GM18508 (cell line): ENCODE results near the gene SERPINI1.
"Not testable (repeated sequence)": the region's sequence is repeated elsewhere in the genome, so short reads cannot be mapped to it uniquely, and the experiment has no call there.

Experiments used
- ATAC-seq: cut with Tn5 transposase; IDR thresholded peaks from one replicate; pipeline ENCODE4 v1.9.1; 2021; ENCODE audit warnings: moderate number of reproducible peaks; ENCODE audit not compliant: insufficient read depth, unreplicated experiment

The SERPINI1 gene

GRCh38 chr3:167783781-167784180 is 48.3 kb downstream of the SERPINI1 start:
- ATAC-seq: no peak

DNA sequence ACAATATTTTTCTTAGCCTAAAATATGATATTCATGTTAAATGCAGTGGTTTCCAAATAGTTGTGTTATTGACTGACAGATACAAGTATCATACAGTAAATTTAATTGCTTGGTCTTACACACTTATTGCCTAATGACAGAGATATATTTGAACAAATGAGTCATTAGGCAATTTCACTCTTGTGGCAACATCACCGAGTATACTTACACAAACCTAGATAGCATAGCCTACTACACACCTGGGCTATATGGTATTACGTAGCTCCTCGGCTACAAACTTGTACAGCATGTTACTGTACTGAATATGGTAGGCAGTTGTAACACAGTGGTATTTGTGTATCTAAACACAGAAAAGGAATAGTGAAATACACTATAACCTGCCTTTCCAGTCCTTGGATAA is 50.3 kb downstream of the SERPINI1 start:
- ATAC-seq: no peak

GRCh38 chr3:167787440-167787839 is 51.9 kb downstream of the SERPINI1 start:
- ATAC-seq: no peak

DNA sequence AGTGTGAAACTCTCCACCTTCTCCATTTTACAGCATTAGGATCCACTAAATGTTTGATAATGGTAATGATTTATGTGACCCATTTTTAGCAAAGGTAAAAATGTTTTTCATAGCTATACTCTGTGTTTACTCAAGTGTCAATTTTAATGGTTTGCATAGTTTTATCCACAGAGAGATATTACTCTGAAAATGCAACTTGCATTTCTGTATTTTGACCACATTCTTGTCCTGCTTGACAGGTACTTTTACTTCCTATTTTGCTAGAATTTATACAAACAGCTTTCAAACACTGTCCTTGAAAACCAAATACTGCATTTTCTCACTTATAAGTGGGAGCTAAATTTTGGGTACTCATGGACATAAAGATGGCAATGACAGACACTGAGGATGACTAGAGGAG is 62.9 kb downstream of the SERPINI1 start:
- peak; percentile 55 for ATAC-seq

- no peak for ATAC-seq
Observed at GRCh38 chr3:167808910-167809309, 73.4 kb downstream of the SERPINI1 start.

DNA sequence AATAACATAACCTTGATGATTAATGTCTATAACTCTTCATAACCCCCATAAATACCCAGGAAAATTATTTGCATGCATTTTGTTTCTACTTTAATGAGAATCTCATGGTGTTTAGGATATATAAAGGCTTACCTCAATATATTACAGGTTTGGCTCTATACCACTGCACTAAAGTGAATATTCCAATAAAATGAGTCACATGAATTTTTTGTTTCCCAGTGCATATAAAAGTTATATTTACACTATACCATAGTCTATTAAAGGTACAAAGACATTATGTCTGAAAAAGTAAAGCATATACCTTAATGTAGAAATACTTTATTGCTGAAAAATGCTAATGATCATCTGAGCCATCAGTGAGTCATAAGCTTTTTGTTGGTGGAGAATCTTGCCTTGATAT is 74.7 kb downstream of the SERPINI1 start:
- no peak for ATAC-seq

- ATAC-seq: no peak
Observed at GRCh38 chr3:167811031-167811430, 75.5 kb downstream of the SERPINI1 start.

GRCh38 chr3:167813169-167814123 is 77.9 kb downstream of the SERPINI1 start:
- no peak for ATAC-seq

GRCh38 chr3:167814441-167814951 is 79.0 kb downstream of the SERPINI1 start:
- ATAC-seq: no peak

GRCh38 chr3:167816953-167817352 is 81.4 kb downstream of the SERPINI1 start:
- ATAC-seq: no peak

GRCh38 chr3:167820102-167820865 is 84.8 kb downstream of the SERPINI1 start:
- no peak for ATAC-seq

GRCh38 chr3:167821248-167821805 is 85.8 kb downstream of the SERPINI1 start:
- no peak for ATAC-seq

GRCh38 chr3:167823738-167824137 is 88.2 kb downstream of the SERPINI1 start:
- no peak for ATAC-seq

- not testable (repeated sequence) for ATAC-seq
Observed at GRCh38 chr3:167827588-167827987, 92.1 kb downstream of the SERPINI1 start.

GRCh38 chr3:167829071-167829470 is 93.5 kb downstream of the SERPINI1 start:
- ATAC-seq: no peak

- no peak for ATAC-seq
Observed at GRCh38 chr3:167830007-167830406, 94.5 kb downstream of the SERPINI1 start.

DNA sequence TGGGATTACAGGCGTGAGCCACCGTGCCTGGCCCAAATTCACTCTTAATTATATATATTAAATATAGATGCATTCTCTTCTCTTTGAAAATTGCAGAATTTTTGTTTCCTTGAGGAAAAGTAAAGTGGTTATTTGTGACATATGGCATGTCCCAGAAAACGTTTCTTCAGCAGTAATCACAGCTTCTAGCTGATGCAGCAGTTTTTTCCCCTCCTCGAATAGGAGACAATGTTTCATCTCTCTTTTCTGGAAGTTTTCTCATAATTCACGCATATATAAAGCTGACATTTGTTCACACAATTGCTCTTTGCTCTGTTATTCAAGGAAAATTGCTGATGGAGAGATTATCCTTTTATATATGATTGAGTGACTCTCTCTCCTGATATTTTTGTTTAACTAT is 99.8 kb downstream of the SERPINI1 start:
- no peak for ATAC-seq

DNA sequence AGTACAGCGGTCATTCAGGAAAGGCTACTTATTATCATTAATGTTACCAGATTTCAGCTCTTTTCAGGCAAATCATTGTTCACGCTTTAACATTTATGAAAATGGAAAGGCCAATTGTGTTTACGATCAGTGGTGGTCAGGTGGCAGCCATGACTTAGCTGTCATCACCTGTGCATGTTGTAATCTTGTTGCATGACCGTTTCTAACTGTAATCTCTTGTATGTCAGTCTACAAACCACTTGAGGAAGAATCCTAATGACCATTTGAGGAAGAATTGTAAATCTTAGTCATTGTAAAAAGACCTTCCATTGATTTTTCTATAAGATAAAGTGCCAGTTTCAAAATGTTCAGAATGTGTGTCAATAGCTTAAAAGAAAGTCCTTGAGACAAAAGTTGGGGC is 100.4 kb downstream of the SERPINI1 start:
- ATAC-seq: no peak

DNA sequence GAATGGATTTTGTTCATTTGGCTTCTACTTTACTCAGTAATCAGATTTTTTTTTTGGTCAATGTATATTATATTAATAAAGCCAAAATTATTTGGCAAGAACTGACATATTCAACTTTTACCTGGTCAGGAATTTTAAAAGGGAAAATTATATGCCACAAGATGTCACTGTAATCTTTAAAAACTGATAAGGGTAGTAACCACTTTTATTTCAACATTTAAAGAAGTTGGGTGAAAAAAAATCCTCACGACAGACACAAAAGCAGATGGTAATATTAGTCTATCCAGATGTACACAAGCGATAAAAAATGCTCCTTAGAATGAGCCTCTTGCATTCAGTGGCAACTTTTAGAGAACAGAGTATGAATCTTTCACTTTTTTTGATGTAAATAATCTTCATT is 101.9 kb downstream of the SERPINI1 start:
- ATAC-seq: no peak

DNA sequence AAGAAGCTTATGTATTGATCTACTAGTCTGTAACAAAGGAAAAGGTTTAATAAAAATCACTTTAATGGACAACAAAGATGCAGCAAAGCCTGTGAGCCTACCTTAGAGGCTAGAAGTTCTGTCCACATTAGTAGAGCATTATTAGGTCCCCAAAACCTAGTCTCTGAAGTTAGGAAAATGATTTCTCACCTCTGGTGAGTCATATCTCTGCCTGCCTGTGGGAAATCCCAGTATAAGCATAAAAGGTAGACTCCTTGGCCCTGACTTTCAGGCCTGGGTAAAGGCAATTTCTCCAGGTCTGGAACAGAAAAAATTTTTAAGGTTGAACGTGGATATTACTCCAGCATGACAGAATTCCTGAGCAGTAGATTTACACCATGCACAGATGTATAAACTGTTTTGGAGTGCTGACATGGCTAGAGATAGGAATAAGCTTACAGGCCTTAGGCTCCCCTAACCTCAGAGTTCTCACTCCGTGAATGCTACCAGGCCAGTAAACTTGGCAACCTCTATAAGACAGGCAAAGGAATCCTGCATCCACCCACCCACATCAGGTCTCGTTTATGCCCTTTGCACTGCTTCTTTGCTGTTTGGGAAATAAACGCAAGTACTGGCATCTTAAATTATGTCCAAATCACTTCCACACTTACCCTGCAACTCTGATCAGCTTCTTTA is 104.1 kb downstream of the SERPINI1 start:
- peak; percentile 52 for ATAC-seq
